GM12872 (cell line): ENCODE measurements around the gene SMARCC1.

Source experiments
- CTCF ChIP-seq: IDR thresholded peaks from 3 replicates; pipeline ENCODE4 v1.5.1; 2011; ENCODE audit warnings: low read depth, mild to moderate bottlenecking, low read length, moderate library complexity; ENCODE audit not compliant: insufficient read depth

SMARCC1 gene

DNA sequence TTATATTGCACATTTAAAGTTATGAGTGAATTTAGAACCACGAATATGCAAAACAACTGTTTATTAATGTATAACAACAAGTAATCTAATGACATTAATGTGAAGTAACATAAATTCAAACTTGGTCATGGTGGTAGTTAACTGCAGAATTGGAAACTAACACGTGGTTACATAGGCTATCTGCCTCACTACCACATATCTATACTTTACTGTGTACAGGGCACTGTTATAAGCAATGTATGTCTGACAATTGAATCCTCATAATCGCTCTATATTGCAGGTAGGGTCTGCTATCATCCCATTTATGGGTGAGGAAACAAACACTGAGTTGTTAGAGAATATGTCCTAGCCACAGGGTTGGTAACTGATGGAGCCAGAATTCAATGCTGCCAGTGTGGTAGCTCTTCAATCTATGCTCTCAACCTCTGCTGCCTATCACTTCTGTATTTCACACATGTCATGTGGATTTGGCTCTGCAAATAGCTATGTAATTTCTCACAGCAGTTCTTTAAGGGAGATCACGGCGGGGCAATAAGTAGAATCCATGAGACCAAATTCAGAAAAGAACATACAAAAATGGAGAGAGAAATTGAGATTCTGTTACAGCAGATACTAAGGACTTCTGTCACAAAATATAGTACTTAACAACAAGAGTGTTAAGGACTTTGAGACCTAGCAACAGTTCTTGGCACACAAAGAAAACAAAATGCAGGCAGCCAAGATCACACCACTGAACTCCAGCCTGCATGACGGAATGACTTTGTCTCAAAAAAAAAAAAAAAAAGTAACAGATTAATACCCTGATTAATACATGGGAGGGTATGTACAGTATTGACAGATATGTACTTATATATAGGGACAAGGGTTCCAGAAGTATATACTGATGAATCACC lies 103.0 kb downstream of the SMARCC1 start:
- no peak for TF ChIP-seq CTCF

- TF ChIP-seq CTCF = no peak
These were observed 112.5 kb downstream of the SMARCC1 start for GRCh38 chr3:47669026-47669749.

DNA sequence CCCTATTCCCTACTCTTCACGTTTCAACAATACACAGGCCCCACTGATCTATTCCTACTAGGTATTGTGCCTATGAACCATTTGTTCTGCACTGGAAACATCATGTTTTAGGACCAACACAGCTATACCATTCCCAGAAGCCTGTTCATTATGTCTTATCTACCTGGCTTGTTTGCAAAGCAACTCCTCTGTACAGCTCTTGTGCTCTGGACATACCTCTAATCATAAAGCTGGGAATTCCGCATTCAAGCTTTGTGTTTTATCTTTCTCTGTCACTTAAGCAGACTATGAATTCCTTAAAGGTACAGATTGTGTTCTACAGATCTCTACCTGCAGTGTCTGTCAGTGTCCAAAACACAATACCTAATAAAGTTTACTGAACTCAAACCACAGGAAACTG lies 115.6 kb downstream of the SMARCC1 start:
- TF ChIP-seq CTCF = no peak

DNA sequence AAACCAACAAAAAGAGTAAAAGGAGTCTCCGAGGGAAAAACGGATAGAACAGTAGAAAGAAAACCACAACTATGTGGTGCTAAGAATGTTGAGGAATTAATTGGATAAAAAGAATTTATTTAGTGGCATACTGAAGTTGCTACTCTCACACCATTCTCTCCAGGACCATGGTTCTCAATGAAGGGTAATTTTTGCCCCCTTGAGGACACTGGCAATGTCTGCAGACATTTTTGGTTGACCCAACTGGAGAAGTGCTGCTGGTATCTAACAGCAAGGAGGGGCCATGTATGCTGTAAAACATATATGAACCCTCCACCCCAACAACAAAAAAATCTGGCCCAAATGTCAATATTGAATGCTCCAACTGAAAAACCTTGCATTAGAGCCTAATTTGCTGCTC lies 117.2 kb downstream of the SMARCC1 start:
- TF ChIP-seq CTCF = peak; percentile 45; the same call in 1 of the 3 replicates

DNA sequence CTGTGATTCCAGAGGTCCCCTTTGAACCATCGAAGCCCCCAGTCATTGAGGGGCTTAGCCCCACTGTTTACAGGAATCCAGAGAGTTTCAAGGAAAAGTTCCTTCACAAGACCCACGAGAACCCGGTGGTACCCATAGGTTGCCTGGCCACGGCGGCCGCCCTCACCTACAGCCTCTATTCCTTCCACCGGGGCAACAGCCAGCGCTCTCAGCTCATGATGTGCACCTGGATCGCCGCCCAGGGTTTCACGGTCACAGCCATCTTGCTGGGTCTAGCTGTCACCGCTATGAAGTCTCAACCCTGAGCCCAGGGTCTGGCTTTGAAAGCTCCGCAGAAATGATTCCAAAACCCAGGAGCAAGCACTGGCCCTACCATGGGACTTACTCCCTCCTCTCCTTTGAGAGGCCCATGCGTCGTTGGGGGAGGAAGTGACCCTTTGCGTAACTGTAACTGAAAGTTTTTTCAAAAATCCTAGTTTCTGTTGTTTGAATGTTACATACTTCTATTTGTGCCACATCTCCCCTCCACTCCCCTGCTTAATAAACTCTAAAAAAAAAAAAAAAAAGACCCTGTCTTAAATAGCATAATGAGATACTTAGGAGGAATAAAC lies 118.0 kb downstream of the SMARCC1 start:
- no peak for TF ChIP-seq CTCF

- no peak for TF ChIP-seq CTCF
These were observed 120.5 kb downstream of the SMARCC1 start for GRCh38 chr3:47661121-47661752.

DNA sequence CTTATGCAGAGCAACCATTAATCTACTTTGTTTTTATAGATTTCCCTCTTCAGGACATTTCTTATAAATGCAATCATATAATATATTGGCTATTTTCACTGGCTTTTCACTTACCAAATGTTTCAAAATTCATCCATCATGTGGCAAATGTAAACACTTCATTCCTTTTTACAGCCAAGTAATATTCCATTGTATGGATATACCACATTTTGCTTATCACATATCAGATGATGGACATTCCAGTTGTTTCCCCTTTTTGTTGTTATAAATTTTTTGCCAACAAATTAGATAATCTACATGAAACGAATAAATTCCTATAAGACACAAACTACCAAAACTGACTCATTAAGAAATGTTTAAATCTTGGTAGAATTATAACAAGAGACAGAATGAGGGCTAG lies 123.2 kb downstream of the SMARCC1 start:
- TF ChIP-seq CTCF = no peak
